NCI-H187 treated with DMSO at 0.1 percent for 48 hours (cell line): ENCODE data around the gene CD248.
A peak's percentile ranks its signal among the peaks of the same experiment; 100 is the strongest.
"Not testable (repeated sequence)": the region's sequence is repeated elsewhere in the genome, so short reads cannot be mapped to it uniquely, and the experiment has no call there.

ENCODE experiments used
- DNase-seq: peaks from one replicate; lab custom pipeline; 2025; lab: John Stamatoyannopoulos, UW

The CD248 gene

DNA sequence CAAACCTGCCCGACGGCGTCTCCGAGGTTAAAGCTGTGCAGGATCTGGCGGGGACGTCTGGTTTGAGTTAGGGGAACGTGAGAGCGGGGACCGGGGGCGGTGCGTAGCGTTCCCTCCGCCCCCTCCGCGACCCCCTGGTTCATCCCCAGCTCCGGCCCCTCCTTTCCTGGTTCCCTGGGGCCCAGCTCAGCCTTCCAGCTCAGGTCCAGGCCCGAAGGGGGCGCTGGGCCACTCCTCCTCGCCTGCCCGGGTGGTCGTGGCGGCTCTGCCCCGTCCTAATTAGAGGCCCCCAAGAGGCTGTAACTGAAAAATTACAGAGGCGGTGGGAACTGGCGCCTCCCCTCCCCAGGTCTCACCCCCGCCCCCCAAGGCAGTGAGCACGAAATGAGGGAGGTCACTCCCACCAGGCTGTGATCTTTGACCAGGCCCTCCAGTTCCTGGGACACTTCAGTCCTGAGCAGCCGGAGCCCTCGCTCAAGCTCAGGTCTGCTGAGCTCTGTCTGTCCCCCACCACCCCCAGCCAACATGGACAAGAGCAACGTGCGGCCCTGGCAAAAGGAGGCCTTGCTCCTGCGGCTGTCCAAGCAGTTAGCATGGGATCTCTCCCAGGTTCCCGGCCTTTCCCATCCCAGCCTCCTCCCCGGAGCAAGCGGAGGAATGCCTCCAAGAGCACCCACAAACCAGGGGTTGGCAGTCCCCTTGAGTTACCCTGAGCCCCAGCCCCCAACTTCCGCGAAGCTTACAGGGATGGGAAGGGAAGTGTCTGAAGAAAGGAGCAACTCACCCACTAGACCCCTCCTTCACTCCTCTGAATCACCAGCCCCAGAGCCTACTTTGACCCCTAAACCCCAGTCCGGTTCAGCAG lies 3.3 kb downstream of the CD248 start:
- DNase-seq, result no peak

DNA sequence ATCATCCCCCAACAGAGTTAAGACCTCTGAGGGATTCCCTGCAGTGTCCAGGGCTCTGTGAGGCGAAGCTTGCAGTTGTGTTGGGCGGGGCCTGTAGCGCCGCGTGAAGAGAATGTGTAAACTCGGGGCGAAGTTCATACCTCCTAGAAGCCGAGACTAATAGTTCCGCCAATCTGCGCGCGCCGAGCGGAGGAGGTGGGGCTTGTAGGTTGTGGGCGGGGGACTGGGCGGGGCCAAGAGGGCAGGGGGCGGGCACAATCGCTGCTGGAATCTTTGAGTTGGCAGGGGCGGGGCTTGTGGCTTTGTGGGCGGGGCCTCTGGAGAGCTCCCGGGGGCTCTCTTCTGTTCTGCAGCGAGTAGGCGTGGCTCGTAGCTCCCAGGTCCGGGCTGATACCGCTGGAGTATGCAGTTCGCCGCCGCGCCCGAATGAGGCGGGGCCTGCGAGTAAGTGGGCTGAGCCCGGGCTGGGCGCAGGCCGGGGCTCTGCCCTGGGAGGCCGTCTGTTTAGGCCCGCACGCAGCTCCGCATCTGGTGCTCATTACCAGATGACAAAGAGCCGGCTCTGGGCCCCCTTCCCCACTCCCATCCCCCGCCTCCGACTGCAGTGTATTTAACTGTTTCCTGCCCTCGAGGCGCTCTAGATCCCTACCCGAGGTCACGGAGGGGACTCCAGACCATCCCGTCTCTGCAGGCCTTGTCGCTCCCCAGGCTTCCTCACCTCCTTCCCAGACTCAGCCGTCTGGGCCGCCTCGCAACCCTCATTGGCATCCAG lies 4.1 kb downstream of the CD248 start:
- peak; percentile 76 for DNase-seq

DNA sequence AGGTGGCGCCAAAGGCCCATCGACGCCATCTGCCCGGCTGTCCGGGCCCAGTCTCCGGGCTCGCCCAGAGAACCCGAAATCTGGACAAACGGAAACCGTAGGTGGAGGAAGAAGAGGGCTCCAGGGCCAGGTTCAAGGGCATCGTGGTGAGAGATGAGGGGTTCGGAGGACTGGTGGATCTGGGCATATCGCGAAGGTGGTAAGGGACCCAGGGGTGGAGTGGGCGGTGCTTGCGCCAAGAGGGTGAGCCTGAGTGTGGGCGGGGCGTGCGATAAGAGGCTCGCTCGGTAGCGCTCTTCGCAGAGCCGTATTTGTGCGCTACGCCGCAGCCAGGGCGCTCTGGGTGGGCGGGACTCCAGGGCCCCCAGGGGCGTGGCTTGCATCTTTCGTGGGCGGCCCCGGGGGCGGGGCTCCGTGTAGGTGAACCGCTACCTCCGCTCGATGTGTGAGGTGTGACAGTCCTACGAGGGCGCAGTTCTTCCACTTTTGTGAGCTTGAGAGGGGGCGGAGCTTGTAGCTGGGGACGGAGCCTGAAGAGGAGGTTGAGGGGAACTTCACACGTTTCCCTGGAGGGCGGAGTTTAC lies 4.8 kb downstream of the CD248 start:
- peak; percentile 64 for DNase-seq

DNA sequence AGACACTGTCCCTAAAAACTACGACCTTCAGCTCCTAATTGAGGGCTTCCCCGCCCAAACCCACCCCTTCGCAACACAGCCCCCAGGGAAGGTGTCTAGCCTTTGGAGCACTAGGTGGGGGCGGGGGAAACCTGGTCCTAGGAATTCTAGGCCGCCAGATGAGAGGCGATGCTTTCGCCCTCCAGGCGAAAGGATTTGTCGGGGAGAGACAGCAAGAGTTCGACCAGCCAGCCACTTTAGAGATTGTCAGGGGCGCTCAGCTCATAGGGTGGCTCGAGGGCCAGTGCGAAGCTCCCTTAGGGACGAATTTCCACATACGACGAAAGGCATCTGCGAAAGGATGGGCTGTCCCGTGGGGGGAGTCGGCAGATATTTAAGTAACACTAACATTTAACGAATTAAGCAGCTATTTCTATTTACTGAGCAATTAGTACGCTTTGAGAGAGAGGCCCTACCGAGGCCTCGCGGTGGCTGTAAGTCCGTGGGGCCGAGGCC lies 5.3 kb downstream of the CD248 start:
- DNase-seq, result no peak

DNA sequence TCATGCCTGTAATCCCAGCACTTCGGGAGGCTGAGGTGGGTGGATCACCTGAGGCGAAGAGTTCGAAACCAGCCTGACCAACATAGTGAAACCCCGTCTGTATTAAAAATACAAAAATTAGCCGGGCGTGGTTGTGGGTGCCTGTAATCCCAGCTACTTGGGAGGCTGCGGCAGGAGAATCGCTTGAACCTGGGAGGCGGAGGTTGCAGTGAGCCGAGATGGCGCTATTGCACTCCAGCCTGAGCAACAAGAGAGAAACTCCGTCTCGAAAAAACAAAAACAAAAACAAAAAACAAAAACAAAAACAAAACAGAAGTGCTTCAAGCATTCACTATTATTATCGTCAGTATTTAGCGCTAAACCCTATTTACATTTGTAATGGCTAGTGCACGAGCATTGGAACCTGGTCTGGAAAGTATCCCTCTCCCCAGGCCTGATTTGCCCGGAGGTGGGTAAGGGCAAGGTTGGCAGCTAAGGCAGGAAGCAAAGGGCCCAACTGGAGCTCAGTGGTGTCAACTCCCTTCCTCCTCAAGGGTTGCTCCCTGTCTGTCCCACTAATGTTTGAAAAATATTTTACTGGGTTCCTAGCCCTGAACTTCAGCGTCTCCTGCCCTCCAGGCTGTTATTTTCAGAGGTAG lies 5.9 kb downstream of the CD248 start:
- DNase-seq, result not testable (repeated sequence)

DNA sequence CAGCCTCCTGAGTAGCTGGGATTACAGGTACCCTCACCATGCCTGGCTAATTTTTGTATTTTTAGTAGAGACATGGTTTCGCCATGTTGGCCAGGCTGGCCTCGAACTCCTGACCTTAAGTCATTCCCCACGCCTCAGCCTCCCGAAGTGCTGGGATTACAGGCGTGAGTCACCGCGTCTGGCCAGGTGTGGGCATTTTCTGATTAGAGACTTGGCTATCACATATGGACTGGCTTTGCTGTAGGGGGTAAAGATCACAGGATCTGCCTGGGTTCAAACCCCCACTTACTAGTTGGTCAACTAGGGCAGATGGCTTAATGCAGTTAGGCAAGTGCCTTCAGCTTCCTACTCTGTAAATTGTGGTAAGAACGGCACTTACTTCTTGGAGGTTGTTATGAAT lies 6.5 kb downstream of the CD248 start:
- DNase-seq, result no peak

DNA sequence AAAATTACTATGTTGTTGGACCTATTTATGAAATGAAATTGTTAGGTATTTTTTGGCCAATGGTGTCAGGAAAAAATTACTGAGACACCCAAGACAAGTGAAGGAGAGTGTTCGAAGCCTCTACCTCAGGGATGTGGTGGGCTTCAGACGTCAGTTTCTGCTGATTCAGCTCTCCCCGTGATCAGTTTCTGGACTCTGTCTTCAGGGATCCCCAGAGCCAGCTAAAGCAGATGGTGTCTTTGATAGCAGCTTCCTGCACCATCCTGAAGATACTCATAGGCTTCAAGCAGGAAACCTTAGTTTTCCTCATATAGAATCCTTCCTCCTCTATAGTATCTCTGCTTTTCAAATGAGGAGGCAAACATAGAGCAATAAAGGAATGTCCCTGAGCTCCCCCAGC lies 7.4 kb downstream of the CD248 start:
- no peak for DNase-seq

DNA sequence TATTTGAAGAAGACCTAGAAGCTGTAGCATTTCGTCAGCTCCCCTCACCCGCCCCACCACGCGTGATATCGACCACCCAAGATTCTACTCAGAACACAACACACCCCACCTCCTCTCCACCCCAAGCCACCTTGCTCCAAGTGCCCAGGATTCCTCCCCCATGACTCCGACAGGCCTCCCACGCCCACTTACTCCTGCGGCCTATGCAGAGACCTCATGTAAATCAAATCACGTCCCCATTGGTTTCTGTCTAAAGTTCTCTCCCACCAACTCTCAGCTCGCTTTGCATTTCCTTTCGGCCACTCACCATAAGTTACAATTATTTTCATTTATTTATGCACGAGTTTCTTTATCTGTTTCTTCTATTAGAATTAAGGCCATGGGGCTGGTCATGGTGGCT lies 14.2 kb downstream of the CD248 start:
- no peak for DNase-seq

DNA sequence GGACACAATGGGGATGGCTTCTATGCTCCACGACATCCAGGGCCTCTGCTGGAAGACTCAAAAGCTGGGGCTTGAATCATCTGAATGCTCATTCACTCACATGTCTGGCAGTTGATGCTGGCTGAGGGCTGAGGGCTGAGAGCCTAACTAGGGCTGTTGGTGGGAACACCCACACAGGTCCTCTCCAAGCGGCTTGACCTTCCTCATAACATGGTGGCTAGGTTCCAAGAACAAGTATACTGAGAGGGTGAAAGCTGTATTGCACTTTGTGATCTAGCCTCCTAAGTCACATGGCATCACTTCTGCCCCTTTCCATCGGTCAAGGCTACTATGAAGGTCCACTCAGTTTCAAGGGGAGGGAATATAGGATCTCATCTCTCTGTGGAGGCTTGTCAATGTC lies 17.7 kb downstream of the CD248 start:
- DNase-seq, result no peak

DNA sequence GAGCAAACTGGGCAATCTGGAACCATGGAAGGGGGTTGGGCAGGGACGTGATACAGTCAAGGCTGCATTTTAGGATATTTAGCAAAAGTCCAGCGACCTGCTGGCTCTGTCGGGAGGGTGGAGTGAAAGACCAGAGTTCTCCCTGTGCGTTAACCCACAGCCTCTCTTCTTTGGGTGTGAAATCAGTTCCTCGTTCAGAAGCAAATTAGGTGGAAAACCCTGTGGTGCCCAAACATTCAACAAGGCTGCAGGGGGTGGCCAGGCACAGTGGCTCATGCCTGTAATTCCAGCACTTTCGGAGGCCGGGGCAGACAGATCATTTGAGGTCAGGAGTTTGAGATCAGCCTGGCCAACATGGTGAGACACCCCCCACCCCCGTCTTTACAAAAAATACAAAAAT lies 19.2 kb downstream of the CD248 start:
- DNase-seq, result no peak

DNA sequence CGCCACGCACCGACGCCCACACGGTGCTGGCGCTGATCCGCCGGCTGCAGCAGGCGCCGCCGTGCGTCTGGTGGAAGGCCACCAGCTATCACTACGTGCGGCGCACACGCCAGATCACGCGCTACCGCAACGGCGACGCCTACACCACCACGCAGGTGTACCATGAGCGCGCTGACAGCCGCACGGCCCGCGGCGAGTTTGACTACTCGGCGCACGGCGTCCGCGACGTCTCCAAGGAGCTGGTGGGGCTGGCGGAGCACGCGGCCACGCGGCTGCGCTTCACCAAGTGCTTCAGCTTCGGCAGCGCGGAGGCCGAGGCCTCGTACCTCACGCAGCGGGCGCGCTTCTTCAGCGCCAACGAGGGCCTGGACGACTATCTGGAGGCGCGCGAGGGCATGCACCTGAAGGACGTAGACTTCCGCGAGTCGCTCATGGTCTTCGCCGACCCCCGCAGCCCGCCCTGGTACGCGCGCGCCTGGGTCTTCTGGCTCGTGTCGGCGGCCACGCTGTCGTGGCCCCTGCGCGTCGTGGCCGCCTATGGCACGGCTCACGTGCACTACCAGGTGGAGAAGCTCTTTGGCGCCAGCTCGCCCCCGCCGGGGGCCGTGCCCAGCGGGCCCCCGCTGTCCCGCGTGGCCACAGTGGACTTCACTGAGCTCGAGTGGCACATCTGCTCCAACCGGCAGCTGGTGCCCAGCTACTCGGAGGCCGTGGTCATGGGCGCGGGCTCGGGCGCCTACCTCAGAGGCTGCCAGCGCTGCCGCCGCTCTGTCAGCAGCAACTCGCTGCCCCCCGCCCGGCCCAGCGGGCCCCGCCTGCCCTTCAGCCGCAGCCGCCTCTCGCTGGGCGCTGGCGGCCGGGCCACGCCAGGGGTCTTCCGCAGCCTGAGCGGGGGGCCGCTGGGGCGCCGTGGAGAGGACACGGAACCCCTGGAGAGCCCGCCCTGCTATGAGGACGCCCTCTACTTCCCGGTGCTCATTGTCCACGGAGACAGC lies 21.9 kb downstream of the CD248 start:
- no peak for DNase-seq

DNA sequence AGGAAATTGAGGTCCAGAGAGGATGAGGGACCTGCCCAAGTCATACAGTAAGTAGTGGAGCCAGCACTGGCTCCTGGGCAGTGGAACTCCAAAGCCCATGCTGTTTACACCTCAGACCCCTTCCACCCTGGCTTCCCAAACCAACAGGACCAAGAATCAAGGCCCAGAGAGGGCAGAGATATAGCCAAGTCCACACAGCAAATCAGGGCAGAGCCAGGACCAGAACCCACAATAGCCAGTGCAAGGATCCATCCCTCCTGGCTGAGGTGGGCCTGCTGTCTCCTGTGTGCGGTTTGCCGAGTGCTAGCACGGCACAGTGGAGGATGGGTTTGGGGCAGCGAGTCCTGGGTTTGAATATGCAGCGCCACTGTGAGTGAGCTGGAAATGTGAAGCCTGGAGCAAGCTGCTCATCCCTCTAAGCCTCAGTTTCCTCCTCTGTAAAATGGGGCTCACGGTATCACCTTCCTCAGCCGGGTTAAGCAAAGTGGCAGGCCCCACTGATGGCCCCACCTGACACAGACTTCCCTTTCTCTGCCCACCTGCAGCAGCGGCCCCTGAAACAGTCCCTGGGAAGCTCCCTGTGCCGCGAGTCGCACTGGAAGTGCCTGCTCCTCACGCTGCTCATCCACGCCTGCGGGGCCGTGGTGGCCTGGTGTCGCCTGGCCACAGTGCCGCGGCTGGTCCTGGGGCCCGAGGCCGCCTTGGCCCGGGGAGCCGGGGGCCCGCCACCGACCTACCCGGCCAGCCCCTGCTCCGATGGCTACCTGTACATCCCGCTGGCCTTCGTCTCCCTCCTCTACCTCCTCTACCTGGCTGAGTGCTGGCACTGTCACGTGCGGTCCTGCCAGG lies 22.8 kb downstream of the CD248 start:
- no peak for DNase-seq

DNA sequence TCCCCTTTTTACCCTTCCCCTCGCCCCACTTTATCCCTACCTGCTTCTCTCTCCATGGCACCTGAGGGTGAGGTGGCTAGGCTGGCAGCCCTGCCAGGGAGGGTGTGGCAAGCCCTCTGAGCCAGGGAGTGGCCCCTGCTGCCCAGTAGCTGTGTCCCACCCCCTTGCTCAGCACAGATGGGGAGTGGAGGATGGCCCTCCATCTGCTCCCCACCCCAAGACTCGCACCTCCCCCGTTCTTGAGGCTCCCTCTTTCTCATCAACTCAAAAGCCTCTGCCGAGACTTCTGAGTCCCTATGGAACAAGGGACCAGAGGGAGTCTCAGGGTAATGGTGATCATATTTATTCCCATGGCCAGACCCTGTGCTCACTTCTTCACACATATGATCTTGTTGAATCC lies 23.5 kb downstream of the CD248 start:
- DNase-seq, result no peak

DNA sequence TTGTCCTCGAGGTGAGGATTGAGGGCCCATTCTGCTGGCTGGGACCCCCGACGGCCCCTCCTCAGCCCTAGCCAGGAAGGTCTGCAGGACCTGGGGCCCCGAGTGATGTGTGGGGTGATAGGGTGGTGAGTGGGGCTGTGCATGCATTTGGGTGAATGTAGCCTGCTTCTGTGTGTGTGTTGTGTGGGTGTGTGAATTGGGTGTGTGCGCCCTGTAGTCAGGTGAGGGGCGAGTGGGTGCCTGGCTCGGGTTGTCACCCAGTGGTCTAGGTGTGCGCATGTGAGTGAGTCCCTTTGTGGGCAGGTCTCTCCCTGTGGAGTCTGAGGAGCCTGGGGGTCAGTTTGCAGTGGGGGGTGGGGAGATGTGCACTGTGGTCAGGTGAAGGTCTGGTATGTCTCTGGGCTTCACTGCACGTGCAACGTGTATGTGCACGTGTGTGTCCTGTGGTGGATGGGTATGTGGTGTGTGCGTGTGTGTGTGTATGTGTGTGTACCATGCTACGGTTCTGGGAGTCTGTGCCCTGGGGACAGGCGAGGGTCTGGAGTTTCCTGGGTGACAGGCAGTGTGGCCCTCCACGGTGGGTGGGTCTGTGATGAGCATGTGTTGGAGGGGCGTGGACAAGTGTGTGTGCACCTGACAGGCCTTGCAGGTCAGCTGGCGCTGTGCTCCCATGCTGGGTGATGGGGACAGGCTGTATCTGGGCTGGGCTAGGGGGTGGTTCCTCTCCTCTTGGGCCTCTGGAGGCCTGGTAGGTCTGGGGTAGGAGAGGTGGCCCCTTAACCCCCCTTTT lies 24.1 kb downstream of the CD248 start:
- DNase-seq, result no peak

DNA sequence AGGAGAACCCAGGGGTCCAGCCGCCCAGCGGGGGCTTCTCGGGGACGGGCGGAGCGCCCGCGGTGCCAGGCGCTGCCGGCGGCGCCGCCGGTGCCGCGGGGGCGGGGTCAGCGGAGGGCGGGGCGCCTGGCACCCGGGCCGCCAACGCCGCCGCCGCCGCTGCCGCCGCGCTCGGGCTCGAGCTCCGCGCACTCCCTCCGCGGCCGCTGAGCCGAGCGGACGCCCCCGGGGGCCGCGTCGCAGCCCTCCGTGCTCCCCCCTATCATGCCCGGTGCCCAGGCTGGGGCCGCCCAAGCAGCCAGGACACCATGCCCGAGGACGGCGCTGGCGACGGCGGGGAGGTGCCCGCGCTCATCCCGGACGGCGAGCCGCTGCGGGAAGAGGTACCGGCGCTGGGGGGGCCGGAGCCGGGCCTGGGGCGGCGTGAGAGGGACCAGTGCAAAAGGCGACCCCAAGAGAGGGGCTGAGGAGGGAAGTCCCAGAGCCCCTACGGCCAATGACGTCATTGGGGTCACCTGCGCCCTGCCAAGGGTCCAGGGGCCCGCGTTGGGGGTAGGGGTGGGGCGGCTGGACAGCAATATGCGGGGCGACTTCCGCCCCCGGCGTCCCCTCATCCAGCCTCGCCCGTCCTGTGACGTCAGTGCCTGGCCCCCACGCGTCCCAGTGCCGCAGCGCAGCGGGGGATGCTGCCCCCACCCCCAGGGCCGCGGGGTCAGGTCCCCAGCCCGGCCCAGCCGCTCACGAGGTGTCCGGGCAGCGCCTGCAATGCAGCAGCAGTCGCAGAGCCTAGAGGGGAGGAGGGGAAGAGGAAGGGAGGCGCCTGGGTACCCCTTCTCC lies 24.9 kb downstream of the CD248 start, which contains the start of gene TMEM151A:
Gene TMEM151A (plus strand): TSS at position 189 of the 837 bp plus-strand sequence. CDS start 120 bp downstream, at position 309.
- DNase-seq, result no peak

DNA sequence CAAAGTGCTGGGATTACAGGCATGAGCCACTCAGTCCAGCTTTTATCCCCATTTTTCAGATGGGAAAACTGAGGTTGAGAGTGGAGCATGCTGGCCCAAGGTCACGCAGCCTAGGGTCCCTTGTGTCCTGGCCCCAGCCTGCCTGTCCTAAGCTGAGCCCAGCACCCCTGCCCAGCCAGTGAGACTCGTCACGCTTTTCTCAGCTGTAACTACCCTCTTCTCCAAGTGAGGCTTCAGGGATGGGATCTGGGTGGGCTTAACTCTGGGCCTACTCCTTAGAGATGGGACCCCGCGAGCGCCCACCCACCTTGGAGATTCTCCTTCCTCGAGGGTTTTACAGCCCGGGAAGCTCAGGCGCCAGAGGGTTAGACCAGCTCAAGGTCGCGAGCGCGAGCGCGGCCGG lies 25.5 kb downstream of the CD248 start:
- no peak for DNase-seq

DNA sequence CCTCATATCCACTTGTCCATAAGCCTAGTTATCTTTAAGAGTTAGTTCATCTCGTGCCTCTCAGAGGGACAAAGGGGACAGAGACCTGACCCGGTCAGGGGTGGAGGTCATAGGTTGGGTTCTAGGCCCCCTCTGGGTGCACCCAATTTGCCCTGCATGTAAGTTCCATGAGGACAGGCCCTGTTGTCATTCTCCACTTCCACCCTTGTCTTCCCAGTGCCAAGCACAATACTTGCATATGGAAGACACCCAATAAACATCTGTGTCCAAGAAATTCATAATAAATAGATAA lies 26.6 kb downstream of the CD248 start:
- DNase-seq, result no peak

DNA sequence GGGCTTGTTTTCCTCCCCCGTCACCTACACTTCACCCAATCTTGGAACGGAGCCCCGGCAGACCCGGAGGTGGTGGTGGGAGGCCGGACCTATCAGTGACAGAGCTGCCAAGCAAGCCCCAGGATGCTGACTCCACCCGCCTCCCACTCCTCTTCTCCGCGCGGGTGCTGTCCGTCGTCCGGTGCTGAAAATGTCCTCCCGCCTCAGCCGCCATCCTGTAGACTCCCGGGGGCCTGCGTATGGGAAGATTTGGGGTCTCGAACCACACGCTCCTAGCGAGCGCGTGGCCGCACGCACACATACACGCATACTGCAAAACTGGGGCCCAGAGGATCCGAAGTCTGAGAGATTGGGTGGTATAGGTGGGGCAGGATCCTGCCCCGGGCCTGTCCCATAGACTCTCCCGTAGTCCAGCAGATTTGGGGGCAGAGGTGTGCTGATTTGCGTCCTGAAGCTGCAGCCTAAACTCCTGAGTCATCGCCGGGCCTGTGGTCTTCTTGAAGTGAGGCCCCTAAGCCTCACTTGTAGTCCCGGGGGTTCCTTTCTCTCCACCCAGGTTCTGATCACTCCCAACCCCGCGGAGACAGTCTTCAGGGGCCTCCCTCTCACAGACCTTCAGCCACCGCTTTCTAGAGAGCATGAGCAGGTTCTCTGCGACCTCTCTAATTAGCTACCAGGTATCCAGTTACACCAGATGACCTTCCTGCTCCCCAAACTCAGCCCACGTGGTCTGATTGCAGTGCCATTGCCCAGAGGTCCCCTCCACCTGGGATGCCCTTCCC lies 27.1 kb downstream of the CD248 start:
- no peak for DNase-seq
